Sigmoid colon (tissue), 4 donors: ENCODE measurements around the gene THSD8.

Experiments
- CTCF ChIP-seq, 4 experiments: fragments of 450-650 bp in 3 of 4; fragments of 200-600 bp in 1 of 4; IDR thresholded peaks; one replicate each; pipeline ENCODE4 v1.5.1; 2016 to 2019; ENCODE audit warnings: antibody characterized with exemption in 4 of 4, mild to moderate bottlenecking in 3 of 4, moderate library complexity in 2 of 4
- POLR2AphosphoS5 ChIP-seq, 4 donors: sonication (generic); formaldehyde crosslinking; IDR thresholded peaks; one replicate each; pipeline ENCODE4 v1.6.1; 2017; ENCODE audit warnings: antibody characterized with exemption in 4 of 4

- TF ChIP-seq CTCF (IDR thresholded peaks at IDR 0.05) (no peak), POLR2AphosphoS5 (IDR thresholded peaks at IDR 0.05) (no peak)
Observed at GRCh38 chr19:12783291-12783848, 18.5 kb upstream of the THSD8 start.
